GM23338 (cell line): ENCODE measurements around the gene LAMB3.

ENCODE experiments used
- CREB1 ChIP-seq: fragments of 250-450 bp; sonication (Bioruptor Pico); IDR thresholded peaks from 2 replicates; pipeline ENCODE4 v1.5.0; 2020; ENCODE audit warnings: low read depth, mild to moderate bottlenecking, moderate library complexity
- CTCF ChIP-seq, 2 experiments: fragments of 200-600 bp in 1 of 2; sonication (generic) in 1 of 2; conservative IDR thresholded peaks; 2 replicates each; pipeline versions ENCODE4 v1.5.1 to v1.6.1; 2016 to 2017; ENCODE audit warnings: antibody characterized with exemption in 2 of 2, low read depth in 2 of 2, mild to moderate bottlenecking in 2 of 2, moderate library complexity in 1 of 2
- EZH2 ChIP-seq: fragments of 200-600 bp; sonication (generic); IDR thresholded peaks from one replicate; pipeline ENCODE4 v1.8.0; 2017; ENCODE audit warnings: antibody characterized with exemption, mild to moderate bottlenecking, low read depth; ENCODE audit not compliant: unreplicated experiment
- ZNF114 ChIP-seq: fragments of 250-450 bp; sonication (Bioruptor Pico); IDR thresholded peaks from 2 replicates; pipeline ENCODE4 v1.5.0; 2020; ENCODE audit warnings: mild to moderate bottlenecking, moderate library complexity

GRCh38 chr1:209594440-209594839 is 57.8 kb downstream of the LAMB3 start:
- TF ChIP-seq CTCF (conservative IDR thresholded peaks at IDR 0.05; ENCODE audit: low read depth in 2 of 2) = no peak
- no peak for TF ChIP-seq ZNF114 (CRISPR knock-in tag)
- TF ChIP-seq CREB1 (CRISPR knock-in tag) = no peak
- TF ChIP-seq EZH2 = no peak
